ENCODE data around the gene GPC5. TPM values are rescaled to one million over a fixed set of nuclear protein-coding genes. Genes with fewer than 3 reads are reported as not detected.

The GPC5 gene
- total and polyA plus RNA-seq, 4 donors: 0.51 to 22.4 (median 2.0) TPM

DNA sequence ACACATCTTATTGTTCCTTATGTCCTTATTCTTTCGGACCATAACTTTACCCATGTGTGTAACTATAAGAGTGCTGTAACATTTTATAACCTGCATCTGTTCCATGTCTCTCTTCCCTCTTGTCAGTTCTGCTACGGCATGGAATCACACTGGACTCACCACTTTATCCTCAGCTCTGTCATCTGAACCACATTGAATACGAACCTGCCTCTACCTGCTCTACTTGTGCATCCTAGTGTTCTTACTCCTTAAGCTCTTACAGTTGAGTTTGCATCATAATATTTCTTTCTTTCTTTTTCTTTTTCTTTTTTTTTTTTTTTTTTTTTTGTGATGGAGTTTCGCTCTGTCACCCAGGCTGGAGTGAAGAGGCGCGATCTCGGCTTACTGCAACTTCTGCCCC lies 180.9 kb downstream of the GPC5 start:
- Histone ChIP-seq H3K4me3 (ENCODE audit: low read depth in 1 of 3, low read length in 3 of 3) (no peak overlapping the region), H3K9me3 (ENCODE audit: control insufficient read depth in 4 of 4, low read length in 3 of 4) (peaks cover 0 to 6% (median 3%) of the 10 kb centered on the region in 4 donors), H3K27me3 (ENCODE audit: control insufficient read depth in 4 of 4, insufficient read depth in 4 of 4, low read length in 3 of 4) (no peaks in the 10 kb centered on the region), H3K4me1 (ENCODE audit: control insufficient read depth in 4 of 4, insufficient read depth in 4 of 4, low read length in 3 of 4) (no peaks in the 10 kb centered on the region), H3K27ac (ENCODE audit: low read depth in 1 of 2, low read length in 2 of 2) (no peak overlapping the region), H3K9ac (ENCODE audit: low read depth in 1 of 2, low read length in 2 of 2) (no peak overlapping the region), H3K36me3 (ENCODE audit: control insufficient read depth in 4 of 4, insufficient read depth in 3 of 4, low read depth in 1 of 4, low read length in 3 of 4) (no peaks in the 10 kb centered on the region)
- DNase-seq (ENCODE audit: low spot score): no peak
- WGBS: 93% methylated on average over 7 of the region's 7 CpGs
- TF ChIP-seq, protein P1, sequence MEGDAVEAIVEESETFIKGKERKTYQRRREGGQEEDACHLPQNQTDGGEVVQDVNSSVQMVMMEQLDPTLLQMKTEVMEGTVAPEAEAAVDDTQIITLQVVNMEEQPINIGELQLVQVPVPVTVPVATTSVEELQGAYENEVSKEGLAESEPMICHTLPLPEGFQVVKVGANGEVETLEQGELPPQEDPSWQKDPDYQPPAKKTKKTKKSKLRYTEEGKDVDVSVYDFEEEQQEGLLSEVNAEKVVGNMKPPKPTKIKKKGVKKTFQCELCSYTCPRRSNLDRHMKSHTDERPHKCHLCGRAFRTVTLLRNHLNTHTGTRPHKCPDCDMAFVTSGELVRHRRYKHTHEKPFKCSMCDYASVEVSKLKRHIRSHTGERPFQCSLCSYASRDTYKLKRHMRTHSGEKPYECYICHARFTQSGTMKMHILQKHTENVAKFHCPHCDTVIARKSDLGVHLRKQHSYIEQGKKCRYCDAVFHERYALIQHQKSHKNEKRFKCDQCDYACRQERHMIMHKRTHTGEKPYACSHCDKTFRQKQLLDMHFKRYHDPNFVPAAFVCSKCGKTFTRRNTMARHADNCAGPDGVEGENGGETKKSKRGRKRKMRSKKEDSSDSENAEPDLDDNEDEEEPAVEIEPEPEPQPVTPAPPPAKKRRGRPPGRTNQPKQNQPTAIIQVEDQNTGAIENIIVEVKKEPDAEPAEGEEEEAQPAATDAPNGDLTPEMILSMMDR (IDR thresholded peaks at IDR 0.05; ENCODE audit: low read depth, low read length, missing input control): no peak
- no peak for TF ChIP-seq YY1 (IDR thresholded peaks at IDR 0.05)
- no peak for TF ChIP-seq EGR1 (IDR thresholded peaks at IDR 0.05; ENCODE audit: low read depth in 2 of 2)
- TF ChIP-seq FOXA1 (IDR thresholded peaks at IDR 0.05): no peak
- TF ChIP-seq RXRA (IDR thresholded peaks at IDR 0.05): no peak
- no peak for TF ChIP-seq JUND (IDR thresholded peaks at IDR 0.05)
- no peak for TF ChIP-seq HNF4A (conservative IDR thresholded peaks at IDR 0.05)
- no peak for TF ChIP-seq RAD21 (IDR thresholded peaks at IDR 0.05)
- TF ChIP-seq, protein P2, sequence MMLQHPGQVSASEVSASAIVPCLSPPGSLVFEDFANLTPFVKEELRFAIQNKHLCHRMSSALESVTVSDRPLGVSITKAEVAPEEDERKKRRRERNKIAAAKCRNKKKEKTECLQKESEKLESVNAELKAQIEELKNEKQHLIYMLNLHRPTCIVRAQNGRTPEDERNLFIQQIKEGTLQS (IDR thresholded peaks at IDR 0.05): no peak

DNA sequence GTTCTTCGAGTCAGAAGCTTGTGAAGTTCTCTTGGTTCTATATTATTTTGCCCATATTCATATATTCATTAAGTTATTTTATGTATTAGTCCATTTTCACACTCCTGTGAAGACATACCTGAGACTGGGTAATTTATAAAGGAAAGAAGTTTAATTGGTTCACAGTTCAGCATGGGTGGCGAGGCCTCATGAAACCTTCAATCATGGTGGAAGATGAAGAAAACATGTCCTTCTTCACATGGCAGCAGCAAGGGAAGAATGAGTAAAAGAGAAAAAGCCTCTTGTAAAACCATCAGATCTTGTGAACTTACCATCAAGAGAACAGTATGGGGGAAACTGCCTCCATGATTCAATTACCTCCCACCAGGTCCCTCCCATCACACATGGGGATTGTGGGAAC lies 182.3 kb downstream of the GPC5 start:
- Histone ChIP-seq H3K36me3 (ENCODE audit: control insufficient read depth in 4 of 4, insufficient read depth in 3 of 4, low read depth in 1 of 4, low read length in 3 of 4) (no peaks in the 10 kb centered on the region), H3K27me3 (ENCODE audit: control insufficient read depth in 4 of 4, insufficient read depth in 4 of 4, low read length in 3 of 4) (no peaks in the 10 kb centered on the region), H3K9ac (ENCODE audit: low read depth in 1 of 2, low read length in 2 of 2) (no peak overlapping the region), H3K4me1 (ENCODE audit: control insufficient read depth in 4 of 4, insufficient read depth in 4 of 4, low read length in 3 of 4) (no peaks in the 10 kb centered on the region), H3K9me3 (ENCODE audit: control insufficient read depth in 4 of 4, low read length in 3 of 4) (peaks cover 0 to 6% (median 3%) of the 10 kb centered on the region in 4 donors), H3K4me3 (ENCODE audit: low read depth in 1 of 3, low read length in 3 of 3) (no peak overlapping the region), H3K27ac (ENCODE audit: low read depth in 1 of 2, low read length in 2 of 2) (no peak overlapping the region)
- TF ChIP-seq NR2F2 (IDR thresholded peaks at IDR 0.05) (no peak), TAF1 (conservative IDR thresholded peaks at IDR 0.05) (no peak), FOXA2 (IDR thresholded peaks at IDR 0.05) (no peak), GABPA (IDR thresholded peaks at IDR 0.05 in 1 of 2, conservative IDR thresholded peaks at IDR 0.05 in 1 of 2) (no peak), EGR1 (IDR thresholded peaks at IDR 0.05; ENCODE audit: low read depth in 2 of 2) (no peak), SP1 (IDR thresholded peaks at IDR 0.05) (no peak), JUND (IDR thresholded peaks at IDR 0.05) (no peak), FOXA1 (IDR thresholded peaks at IDR 0.05) (no peak), RXRA (IDR thresholded peaks at IDR 0.05) (no peak), HNF4A (conservative IDR thresholded peaks at IDR 0.05) (no peak), HNF4G (IDR thresholded peaks at IDR 0.05) (no peak), RAD21 (IDR thresholded peaks at IDR 0.05) (no peak)
- TF ChIP-seq, protein P3, sequence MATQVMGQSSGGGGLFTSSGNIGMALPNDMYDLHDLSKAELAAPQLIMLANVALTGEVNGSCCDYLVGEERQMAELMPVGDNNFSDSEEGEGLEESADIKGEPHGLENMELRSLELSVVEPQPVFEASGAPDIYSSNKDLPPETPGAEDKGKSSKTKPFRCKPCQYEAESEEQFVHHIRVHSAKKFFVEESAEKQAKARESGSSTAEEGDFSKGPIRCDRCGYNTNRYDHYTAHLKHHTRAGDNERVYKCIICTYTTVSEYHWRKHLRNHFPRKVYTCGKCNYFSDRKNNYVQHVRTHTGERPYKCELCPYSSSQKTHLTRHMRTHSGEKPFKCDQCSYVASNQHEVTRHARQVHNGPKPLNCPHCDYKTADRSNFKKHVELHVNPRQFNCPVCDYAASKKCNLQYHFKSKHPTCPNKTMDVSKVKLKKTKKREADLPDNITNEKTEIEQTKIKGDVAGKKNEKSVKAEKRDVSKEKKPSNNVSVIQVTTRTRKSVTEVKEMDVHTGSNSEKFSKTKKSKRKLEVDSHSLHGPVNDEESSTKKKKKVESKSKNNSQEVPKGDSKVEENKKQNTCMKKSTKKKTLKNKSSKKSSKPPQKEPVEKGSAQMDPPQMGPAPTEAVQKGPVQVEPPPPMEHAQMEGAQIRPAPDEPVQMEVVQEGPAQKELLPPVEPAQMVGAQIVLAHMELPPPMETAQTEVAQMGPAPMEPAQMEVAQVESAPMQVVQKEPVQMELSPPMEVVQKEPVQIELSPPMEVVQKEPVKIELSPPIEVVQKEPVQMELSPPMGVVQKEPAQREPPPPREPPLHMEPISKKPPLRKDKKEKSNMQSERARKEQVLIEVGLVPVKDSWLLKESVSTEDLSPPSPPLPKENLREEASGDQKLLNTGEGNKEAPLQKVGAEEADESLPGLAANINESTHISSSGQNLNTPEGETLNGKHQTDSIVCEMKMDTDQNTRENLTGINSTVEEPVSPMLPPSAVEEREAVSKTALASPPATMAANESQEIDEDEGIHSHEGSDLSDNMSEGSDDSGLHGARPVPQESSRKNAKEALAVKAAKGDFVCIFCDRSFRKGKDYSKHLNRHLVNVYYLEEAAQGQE (IDR thresholded peaks at IDR 0.05): no peak
- TF ChIP-seq, protein P2 (IDR thresholded peaks at IDR 0.05): no peak
- TF ChIP-seq, protein P1 (IDR thresholded peaks at IDR 0.05; ENCODE audit: low read depth, low read length, missing input control): no peak
- TF ChIP-seq, protein P4, sequence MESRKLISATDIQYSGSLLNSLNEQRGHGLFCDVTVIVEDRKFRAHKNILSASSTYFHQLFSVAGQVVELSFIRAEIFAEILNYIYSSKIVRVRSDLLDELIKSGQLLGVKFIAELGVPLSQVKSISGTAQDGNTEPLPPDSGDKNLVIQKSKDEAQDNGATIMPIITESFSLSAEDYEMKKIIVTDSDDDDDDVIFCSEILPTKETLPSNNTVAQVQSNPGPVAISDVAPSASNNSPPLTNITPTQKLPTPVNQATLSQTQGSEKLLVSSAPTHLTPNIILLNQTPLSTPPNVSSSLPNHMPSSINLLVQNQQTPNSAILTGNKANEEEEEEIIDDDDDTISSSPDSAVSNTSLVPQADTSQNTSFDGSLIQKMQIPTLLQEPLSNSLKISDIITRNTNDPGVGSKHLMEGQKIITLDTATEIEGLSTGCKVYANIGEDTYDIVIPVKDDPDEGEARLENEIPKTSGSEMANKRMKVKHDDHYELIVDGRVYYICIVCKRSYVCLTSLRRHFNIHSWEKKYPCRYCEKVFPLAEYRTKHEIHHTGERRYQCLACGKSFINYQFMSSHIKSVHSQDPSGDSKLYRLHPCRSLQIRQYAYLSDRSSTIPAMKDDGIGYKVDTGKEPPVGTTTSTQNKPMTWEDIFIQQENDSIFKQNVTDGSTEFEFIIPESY (IDR thresholded peaks at IDR 0.05): no peak
- WGBS: 89% methylated on average over 2 of the region's 2 CpGs
- DNase-seq (ENCODE audit: low spot score): no peak
